GM21423 (cell line): ENCODE results near the gene CD8B.

Experiments used
- ATAC-seq: cut with Tn5 transposase; IDR thresholded peaks from one replicate; pipeline ENCODE4 v1.9.1; 2021; ENCODE audit warnings: mild to moderate bottlenecking, moderate library complexity; ENCODE audit not compliant: unreplicated experiment

Gene CD8B

DNA sequence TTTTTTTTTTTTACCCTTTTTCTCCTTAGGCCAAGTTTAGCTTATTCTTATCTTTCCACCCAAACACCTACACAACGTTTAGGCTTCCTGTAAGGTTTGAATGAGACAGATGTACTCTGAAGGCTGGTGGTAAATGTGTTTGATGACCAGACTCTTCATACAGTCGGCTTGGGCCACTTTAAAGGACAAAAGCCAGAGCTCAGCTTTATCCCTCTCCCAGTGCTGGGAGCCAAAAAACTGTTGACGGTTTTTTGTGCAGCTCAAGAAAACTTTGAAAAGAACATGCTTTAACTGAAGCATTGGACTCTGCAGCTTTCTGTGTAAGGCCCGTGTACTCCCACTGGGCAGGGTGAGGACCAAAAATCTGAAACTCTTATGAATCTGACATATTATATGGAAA lies 86.3 kb downstream of the CD8B start:
- no peak for ATAC-seq

- ATAC-seq: no peak
These were observed 86.8 kb downstream of the CD8B start for GRCh38 chr2:86774862-86775261.

DNA sequence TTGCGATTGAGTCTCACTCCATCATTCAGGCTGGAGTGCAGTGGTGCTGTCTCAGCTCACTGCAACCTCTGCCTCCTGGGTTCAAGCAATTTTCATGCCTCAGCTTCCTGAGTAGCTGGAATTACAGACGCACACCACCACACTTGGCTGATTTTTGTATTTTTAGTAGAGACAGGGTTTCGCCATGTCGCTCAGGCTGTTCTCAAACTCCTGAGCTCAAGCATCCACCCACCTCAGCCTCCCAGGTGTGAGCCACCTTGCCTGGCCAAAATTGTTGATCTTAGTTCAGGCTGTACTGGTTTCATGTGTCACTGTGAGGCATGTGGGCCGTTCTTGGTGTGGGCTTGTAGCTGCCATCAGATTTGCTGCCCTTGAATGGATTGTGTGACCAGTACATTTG lies 89.1 kb downstream of the CD8B start:
- ATAC-seq: no peak

- ATAC-seq: no peak
These were observed 90.8 kb downstream of the CD8B start for GRCh38 chr2:86770816-86771301.

- no peak for ATAC-seq
These were observed 91.8 kb downstream of the CD8B start for GRCh38 chr2:86769838-86770237.

DNA sequence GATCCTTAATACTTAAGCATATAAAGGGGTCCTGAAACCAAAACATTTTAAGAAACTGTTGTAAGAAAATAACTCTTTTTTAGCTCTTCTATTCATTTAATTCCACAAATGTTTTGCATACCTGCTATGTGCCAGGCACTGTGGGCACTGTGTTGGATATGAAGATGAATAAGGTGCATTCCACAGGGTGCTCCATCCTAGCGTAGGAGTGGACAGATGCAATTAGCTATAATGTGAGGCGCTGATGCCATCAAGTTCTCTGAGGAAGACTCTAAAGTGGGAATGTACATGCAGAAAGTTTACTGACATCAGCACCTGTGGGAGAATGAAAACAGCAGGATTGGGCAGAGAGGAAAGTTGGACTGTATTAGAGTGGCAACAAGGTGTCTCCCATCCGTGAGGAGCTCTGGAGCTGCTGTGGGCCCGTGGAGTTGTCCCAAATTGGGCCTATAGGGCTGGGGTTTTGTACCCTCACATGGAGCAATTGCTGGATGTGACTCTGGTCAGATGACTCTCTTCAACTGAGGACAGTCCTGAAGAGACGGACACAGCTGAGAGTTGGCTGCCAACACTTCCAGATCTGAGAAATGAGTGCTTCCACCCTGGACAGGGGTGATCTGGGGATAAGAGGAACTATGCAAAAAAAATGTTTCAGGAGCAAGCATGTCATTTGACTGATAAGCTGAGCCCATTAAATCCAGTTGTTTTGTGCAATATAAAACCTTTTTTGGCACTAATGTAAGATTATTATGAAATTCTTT lies 93.3 kb downstream of the CD8B start:
- ATAC-seq: no peak
